ENCODE data around the gene GSAP. TPM values are rescaled to one million over a fixed set of nuclear protein-coding genes. Genes with fewer than 3 reads are reported as not detected.
"Not testable (repeated sequence)": the region's sequence is repeated elsewhere in the genome, so short reads cannot be mapped to it uniquely, and the experiment has no call there.

The GSAP gene
- total RNA-seq, 1 donor from 2014 or later = 7.3 TPM

DNA sequence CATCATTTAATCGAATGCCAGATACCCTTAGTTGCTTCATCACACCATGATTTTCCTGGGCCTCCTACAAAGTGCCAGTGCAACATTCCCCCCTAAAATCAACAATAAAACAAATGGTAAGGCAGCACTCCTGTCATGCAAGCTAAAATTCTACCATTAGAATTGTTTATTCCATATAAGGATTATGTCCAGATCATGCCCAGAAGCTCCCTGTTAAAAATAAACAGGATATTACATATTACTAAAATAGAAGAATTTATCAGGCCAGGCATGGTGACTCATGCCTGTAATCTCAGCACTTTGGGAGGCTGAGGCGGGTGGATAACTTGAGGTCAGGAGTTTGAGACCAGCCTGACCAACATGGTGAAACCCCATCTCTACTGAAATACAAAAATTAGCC, 140.5 kb downstream of the GSAP start:
- DNase-seq (ENCODE audit: missing footprints); ATAC-seq; intact Hi-C loops (cut with DNase I): not testable (repeated sequence)

DNA sequence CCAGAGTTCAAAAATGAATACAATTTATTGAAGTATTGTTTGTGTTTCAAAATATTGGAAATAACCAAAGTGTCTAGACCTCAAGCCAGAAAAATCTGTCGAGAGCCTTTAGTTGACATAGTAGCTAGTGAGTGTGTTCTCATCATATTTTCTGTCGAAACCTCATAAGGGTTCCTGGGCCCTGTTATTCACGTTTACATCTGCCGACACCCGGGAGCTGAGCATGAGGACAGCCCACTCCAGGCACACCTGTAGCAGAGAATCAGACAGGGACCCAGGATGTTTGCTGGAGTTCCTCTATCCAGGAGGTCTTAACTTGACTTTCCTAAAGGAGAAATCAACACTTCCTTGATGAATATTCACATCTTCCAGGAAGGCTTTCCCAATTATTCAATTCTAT, 144.4 kb downstream of the GSAP start:
- DNase-seq (ENCODE audit: missing footprints) (no peak), ATAC-seq (no peak)

GRCh38 chr7:77270094-77270480, 146.1 kb downstream of the GSAP start:
- no peak for DNase-seq (ENCODE audit: missing footprints)
- intact Hi-C loops (cut with DNase I) = no loop called here
- no peak for ATAC-seq

More for the DNA sequence above, 144.4 kb downstream of the GSAP start:
- intact Hi-C loops (cut with DNase I) = no loop called here

- peak; percentile 64 for ATAC-seq
- intact Hi-C loops (cut with DNase I) = no loop called here
- DNase-seq (ENCODE audit: missing footprints) = no peak
These were observed 146.6 kb downstream of the GSAP start for GRCh38 chr7:77269360-77270093.

DNA sequence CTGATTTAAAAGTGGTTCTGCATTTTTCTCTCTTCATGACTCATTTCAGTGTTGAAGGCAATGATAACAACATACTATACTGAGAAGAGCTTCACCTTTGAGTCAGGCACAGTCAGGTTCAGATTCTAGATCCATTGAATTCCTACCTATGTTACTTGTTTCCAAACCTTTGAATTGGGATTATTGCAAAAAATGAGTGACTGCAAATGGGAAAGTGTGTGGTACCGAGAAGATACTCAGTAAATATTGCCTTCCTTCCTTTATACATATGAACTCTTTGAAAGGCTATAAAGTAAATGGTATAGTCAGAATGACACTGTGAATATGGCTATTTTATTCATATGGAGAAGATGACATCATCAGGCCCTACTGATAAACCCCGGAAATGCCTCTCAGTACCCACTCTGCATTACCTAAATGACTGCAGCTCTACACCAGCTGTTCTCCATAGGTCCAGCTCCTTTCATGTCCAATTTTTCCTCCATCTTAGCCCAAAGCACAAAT, 149.8 kb downstream of the GSAP start:
- DNase-seq (ENCODE audit: missing footprints) (no peak), ATAC-seq (no peak)
- intact Hi-C loops (cut with DNase I) = no loop called here

DNA sequence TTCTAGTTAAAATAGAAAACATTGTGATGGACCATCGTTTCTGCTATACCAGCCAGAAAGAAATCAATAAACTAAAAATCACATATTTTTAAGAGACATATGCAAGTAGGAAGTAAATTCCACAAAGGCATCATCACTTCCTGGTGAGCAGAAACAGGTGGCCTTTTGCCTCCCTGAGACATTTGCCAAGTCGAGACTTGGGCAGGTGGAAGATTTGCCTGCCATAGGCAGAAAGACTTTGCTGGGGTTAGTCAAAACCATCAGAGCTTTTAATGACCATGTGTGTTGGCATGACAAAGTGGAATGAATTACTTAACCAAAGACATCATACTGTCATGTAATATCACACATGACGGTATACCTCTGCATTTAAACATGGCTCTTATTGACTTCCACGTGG, 150.5 kb downstream of the GSAP start:
- DNase-seq (ENCODE audit: missing footprints) (no peak), ATAC-seq (no peak)
- intact Hi-C loops (cut with DNase I) = no loop called here

- intact Hi-C loops (cut with DNase I) = no loop called here
- DNase-seq (ENCODE audit: missing footprints) (no peak), ATAC-seq (no peak)
These were observed 153.8 kb downstream of the GSAP start for GRCh38 chr7:77262316-77262715.

Other genes starting within 250 kb of the GSAP start
- 13.0 TPM for gene FGL2, start 216.5 kb downstream of the GSAP start, total RNA-seq
- gene PTPN12, start 120.9 kb upstream of the GSAP start, total RNA-seq = 45.6 TPM

Measured in Right ventricle myocardium inferior (tissue), 1 donor.